ENCODE results near the gene DUOX1. TPM values are rescaled to one million over a fixed set of nuclear protein-coding genes. Genes with fewer than 3 reads are reported as not detected.
A peak's percentile ranks its signal among the peaks of the same experiment; 100 is the strongest.

Gene DUOX1
- total and polyA plus RNA-seq, 9 of the 15 experiments (the other 6 are each of a cell fraction or from before 2014, with no cell fraction given), result 0.01 to 0.22 (median 0.01) TPM; not detected in 6

DNA sequence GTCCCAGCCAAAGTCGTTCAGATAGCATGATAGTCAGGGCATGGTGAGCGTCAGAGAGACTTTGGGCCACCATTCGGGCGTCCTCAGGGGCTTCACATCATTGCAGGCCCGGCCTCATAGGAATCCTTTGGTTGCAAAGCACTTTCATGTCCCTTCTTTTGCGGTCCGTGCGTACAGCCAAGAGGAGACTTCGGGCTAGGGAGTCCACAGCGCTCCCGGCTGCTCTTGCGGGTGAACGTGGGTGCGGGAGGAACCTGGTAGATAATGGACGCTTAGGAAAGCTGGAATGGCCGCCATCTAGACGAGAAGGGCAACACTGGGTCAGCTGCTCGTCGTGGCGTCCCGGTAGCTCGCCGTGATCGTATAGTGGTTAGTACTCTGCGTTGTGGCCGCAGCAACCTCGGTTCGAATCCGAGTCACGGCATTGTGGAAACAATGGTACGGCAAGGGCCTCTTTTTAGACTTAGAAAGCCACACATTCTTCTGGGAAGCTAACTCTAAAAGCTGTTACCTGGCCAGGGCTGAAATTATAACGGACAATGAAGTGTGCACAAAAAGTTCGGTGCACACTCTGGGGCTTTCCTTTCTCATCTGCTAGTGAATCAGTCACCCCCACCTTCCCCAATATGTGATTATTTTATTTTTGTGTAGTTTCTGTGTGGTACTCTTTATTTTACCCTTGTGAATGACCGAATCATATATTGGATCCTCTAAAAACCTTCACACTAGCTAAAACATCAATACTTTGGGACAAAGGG, 71.2 kb downstream of the DUOX1 start (continued):
- TF ChIP-seq HMG20B (CRISPR knock-in tag; IDR thresholded peaks at IDR 0.05) (no peak), CHD1 (IDR thresholded peaks at IDR 0.05; ENCODE audit: low read length) (no peak), NCOA2 (IDR thresholded peaks at IDR 0.05; ENCODE audit: partially characterized antibody in 2 of 2) (peak in 1 of 2 experiments; percentile 57), RBM14 (IDR thresholded peaks at IDR 0.05; ENCODE audit: borderline replicate concordance, insufficient read depth, low read depth, low read length) (no peak), CC2D1A (IDR thresholded peaks at IDR 0.05) (no peak), HNRNPUL1 (IDR thresholded peaks at IDR 0.05; ENCODE audit: low read length) (no peak), ZNF232 (CRISPR knock-in tag; IDR thresholded peaks at IDR 0.05) (no peak), NBN (IDR thresholded peaks at IDR 0.05; ENCODE audit: low read depth) (peak; percentile 66; the same call in 1 of the 2 replicates), NFRKB (IDR thresholded peaks at IDR 0.05; ENCODE audit: low read depth) (no peak; the same call in 1 of the 2 replicates), NFE2L1 (tag; IDR thresholded peaks at IDR 0.05; ENCODE audit: borderline replicate concordance, low read depth) (no peak), ZNF444 (CRISPR knock-in tag; IDR thresholded peaks at IDR 0.05) (no peak), HIVEP1 (CRISPR knock-in tag; IDR thresholded peaks at IDR 0.05) (no peak), ZSCAN32 (CRISPR knock-in tag; IDR thresholded peaks at IDR 0.05) (no peak), CXXC5 (CRISPR knock-in tag; IDR thresholded peaks at IDR 0.05) (peak; percentile 84), TEAD4 (IDR thresholded peaks at IDR 0.05; ENCODE audit: low read length) (peak; percentile 83), TEAD4 (CRISPR knock-in tag; IDR thresholded peaks at IDR 0.05; ENCODE audit: borderline replicate concordance) (no peak), ADNP (tag; IDR thresholded peaks at IDR 0.05) (no peak), SMARCA4 (IDR thresholded peaks at IDR 0.05) (no peak), ZNF311 (CRISPR knock-in tag; IDR thresholded peaks at IDR 0.05) (no peak)
- TF ChIP-seq, protein P1, sequence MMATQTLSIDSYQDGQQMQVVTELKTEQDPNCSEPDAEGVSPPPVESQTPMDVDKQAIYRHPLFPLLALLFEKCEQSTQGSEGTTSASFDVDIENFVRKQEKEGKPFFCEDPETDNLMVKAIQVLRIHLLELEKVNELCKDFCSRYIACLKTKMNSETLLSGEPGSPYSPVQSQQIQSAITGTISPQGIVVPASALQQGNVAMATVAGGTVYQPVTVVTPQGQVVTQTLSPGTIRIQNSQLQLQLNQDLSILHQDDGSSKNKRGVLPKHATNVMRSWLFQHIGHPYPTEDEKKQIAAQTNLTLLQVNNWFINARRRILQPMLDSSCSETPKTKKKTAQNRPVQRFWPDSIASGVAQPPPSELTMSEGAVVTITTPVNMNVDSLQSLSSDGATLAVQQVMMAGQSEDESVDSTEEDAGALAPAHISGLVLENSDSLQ (IDR thresholded peaks at IDR 0.05), result 0 out of 2 replicates have a peak, but pooled peaks have one; percentile 7
- TF ChIP-seq, protein P2, sequence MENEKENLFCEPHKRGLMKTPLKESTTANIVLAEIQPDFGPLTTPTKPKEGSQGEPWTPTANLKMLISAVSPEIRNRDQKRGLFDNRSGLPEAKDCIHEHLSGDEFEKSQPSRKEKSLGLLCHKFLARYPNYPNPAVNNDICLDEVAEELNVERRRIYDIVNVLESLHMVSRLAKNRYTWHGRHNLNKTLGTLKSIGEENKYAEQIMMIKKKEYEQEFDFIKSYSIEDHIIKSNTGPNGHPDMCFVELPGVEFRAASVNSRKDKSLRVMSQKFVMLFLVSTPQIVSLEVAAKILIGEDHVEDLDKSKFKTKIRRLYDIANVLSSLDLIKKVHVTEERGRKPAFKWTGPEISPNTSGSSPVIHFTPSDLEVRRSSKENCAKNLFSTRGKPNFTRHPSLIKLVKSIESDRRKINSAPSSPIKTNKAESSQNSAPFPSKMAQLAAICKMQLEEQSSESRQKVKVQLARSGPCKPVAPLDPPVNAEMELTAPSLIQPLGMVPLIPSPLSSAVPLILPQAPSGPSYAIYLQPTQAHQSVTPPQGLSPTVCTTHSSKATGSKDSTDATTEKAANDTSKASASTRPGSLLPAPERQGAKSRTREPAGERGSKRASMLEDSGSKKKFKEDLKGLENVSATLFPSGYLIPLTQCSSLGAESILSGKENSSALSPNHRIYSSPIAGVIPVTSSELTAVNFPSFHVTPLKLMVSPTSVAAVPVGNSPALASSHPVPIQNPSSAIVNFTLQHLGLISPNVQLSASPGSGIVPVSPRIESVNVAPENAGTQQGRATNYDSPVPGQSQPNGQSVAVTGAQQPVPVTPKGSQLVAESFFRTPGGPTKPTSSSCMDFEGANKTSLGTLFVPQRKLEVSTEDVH (IDR thresholded peaks at IDR 0.05; ENCODE audit: low read depth, partially characterized antibody), result no peak
- TF ChIP-seq, protein P3, sequence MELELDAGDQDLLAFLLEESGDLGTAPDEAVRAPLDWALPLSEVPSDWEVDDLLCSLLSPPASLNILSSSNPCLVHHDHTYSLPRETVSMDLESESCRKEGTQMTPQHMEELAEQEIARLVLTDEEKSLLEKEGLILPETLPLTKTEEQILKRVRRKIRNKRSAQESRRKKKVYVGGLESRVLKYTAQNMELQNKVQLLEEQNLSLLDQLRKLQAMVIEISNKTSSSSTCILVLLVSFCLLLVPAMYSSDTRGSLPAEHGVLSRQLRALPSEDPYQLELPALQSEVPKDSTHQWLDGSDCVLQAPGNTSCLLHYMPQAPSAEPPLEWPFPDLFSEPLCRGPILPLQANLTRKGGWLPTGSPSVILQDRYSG (tag; conservative IDR thresholded peaks at IDR 0.05; ENCODE audit: low read depth), result no peak
- TF ChIP-seq, protein P4, sequence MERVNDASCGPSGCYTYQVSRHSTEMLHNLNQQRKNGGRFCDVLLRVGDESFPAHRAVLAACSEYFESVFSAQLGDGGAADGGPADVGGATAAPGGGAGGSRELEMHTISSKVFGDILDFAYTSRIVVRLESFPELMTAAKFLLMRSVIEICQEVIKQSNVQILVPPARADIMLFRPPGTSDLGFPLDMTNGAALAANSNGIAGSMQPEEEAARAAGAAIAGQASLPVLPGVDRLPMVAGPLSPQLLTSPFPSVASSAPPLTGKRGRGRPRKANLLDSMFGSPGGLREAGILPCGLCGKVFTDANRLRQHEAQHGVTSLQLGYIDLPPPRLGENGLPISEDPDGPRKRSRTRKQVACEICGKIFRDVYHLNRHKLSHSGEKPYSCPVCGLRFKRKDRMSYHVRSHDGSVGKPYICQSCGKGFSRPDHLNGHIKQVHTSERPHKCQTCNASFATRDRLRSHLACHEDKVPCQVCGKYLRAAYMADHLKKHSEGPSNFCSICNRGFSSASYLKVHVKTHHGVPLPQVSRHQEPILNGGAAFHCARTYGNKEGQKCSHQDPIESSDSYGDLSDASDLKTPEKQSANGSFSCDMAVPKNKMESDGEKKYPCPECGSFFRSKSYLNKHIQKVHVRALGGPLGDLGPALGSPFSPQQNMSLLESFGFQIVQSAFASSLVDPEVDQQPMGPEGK (CRISPR knock-in tag; IDR thresholded peaks at IDR 0.05; ENCODE audit: borderline replicate concordance), result no peak
